ENCODE results near the gene IL9R. TPM values are rescaled to one million over a fixed set of nuclear protein-coding genes. Genes with fewer than 3 reads are reported as not detected.
"Not testable (repeated sequence)": the region's sequence is repeated elsewhere in the genome, so short reads cannot be mapped to it uniquely, and the experiment has no call there.

IL9R gene
- total RNA-seq, 2 experiments from 2014 or later: 30.5 to 31.4 TPM

DNA sequence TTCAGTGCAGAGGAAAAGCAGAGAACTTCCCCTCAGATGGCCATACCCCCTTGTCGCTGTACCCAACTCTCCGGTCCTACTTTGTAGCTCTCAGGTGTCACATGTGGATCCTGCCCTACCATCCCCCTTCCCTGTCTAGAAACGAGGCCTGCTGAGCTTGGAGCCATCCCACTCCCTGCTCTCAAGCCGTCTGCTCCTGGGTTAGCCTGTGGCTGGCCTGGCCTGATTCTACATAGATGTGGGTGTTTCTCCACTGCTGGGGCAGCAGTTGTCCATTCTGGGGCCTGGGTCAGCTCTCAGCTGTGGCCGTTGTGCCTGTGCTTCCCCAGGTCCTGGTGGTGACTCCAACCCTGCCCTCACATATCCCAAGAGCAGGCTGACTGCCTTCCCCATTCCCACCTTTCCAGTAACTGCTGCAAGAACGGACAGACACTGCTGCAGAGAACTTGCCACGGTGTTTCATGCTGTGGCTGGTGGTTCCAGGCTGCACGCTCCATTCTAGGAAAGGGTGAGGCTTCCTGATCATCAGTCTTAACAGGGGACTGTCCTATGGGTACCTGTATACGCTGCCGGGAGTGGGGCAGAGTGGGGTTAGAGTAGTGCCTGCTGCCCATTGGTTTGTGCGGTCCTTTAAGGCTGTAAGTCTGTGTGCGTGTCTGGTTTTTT is 3.6 kb downstream of the IL9R start:
- Mint-ChIP-seq H3K27me3 (no peaks in the 10 kb centered on the region), H3K4me1 (peaks cover 54% of the 10 kb centered on the region), H3K27ac (peak overlapping the region; percentile 85), H3K4me3 (peak overlapping the region; percentile 72), H3K9me3 (no peaks in the 10 kb centered on the region), H3K36me3 (peaks cover 7% of the 10 kb centered on the region)
- ATAC-seq (ENCODE audit: low read depth) (no peak), DNase-seq (no peak)
- POLR2A ChIA-PET: no interaction called here

GRCh38 chrX:156001667-156002021 is 4.1 kb downstream of the IL9R start:
- peak overlapping the region; percentile 85 for H3K27ac Mint-ChIP-seq
- H3K9me3 Mint-ChIP-seq: no peaks in the 10 kb centered on the region
- DNase-seq: no peak
- H3K4me1 Mint-ChIP-seq: peaks cover 51% of the 10 kb centered on the region
- H3K27me3 Mint-ChIP-seq: no peaks in the 10 kb centered on the region
- peak overlapping the region; percentile 72 for H3K4me3 Mint-ChIP-seq
- POLR2A ChIA-PET: no interaction called here
- H3K36me3 Mint-ChIP-seq: peaks cover 7% of the 10 kb centered on the region
- ATAC-seq (ENCODE audit: low read depth): peak; percentile 8

GRCh38 chrX:156002507-156002906 is 5.0 kb downstream of the IL9R start:
- ATAC-seq (ENCODE audit: low read depth): no peak
- peaks cover 45% of the 10 kb centered on the region for H3K4me1 Mint-ChIP-seq

DNA sequence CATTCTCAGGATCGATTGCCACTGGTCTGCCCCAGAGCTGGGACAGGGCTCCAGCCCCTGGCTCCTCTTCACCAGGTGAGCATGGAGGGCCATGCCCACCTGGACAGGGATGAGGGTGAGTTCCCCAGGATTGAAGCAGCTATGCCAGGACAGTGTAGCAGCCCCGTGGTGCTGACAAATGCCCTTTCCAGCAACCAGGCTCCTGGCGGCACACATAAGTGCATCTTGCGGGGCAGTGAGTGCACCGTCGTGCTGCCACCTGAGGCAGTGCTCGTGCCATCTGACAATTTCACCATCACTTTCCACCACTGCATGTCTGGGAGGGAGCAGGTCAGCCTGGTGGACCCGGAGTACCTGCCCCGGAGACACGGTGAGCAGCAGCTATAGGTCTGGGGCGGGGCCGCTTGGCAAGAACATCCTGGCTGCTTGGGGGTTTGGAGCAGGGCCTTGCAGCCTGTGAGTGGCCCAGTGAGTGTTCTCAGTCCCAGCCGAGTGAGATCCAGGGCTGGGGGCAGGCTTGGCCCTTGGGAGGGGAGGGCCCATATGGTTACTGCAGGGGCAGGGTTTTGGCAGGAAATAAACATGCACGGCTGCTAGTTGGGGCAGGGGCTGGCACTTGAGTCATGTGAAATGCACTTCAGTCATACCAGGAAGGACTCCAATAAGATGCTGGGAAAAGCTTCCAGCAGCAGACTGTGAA is 6.1 kb downstream of the IL9R start:
- H3K4me3 Mint-ChIP-seq: no peak overlapping the region
- POLR2A ChIA-PET: no interaction called here
- H3K27ac Mint-ChIP-seq: peak overlapping the region; percentile 13
- H3K27me3 Mint-ChIP-seq: no peaks in the 10 kb centered on the region
- no peak for ATAC-seq (ENCODE audit: low read depth)
- peaks cover 39% of the 10 kb centered on the region for H3K4me1 Mint-ChIP-seq
- H3K9me3 Mint-ChIP-seq: no peaks in the 10 kb centered on the region
- peaks cover 7% of the 10 kb centered on the region for H3K36me3 Mint-ChIP-seq
- no peak for DNase-seq

More at GRCh38 chrX:156002507-156002906, 5.0 kb downstream of the IL9R start:
- H3K27ac Mint-ChIP-seq: no peak overlapping the region
- peak overlapping the region; percentile 39 for H3K4me3 Mint-ChIP-seq
- no peaks in the 10 kb centered on the region for H3K9me3 Mint-ChIP-seq
- no peaks in the 10 kb centered on the region for H3K27me3 Mint-ChIP-seq
- H3K36me3 Mint-ChIP-seq: peaks cover 7% of the 10 kb centered on the region
- POLR2A ChIA-PET: no interaction called here
- no peak for DNase-seq

DNA sequence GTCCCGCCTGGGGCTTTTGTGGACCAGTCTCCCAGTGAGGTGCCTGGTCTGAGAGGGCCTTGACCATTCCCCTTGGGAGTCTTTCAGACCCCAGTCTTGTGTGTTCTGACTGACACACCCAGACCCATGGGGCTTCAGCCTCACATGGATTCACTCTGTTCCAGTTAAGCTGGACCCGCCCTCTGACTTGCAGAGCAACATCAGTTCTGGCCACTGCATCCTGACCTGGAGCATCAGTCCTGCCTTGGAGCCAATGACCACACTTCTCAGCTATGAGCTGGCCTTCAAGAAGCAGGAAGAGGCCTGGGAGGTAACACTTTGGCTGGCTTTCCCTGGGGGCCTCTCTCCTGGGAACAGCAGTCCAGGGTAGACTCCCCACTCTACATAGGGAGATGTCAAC is 6.8 kb downstream of the IL9R start:
- Mint-ChIP-seq H3K36me3 (peaks cover 7% of the 10 kb centered on the region), H3K27ac (no peak overlapping the region), H3K27me3 (no peaks in the 10 kb centered on the region), H3K4me1 (peaks cover 35% of the 10 kb centered on the region), H3K9me3 (no peaks in the 10 kb centered on the region), H3K4me3 (no peak overlapping the region)
- ATAC-seq (ENCODE audit: low read depth) (no peak), DNase-seq (no peak)
- POLR2A ChIA-PET: no interaction called here

- Mint-ChIP-seq H3K27ac (peak overlapping the region; percentile 60), H3K27me3 (no peaks in the 10 kb centered on the region), H3K9me3 (no peaks in the 10 kb centered on the region), H3K4me3 (no peak overlapping the region), H3K4me1 (peaks cover 33% of the 10 kb centered on the region), H3K36me3 (peaks cover 7% of the 10 kb centered on the region)
- no peak for ATAC-seq (ENCODE audit: low read depth)
- DNase-seq: no peak
- POLR2A ChIA-PET: no interaction called here
Observed at GRCh38 chrX:156004740-156005139, 7.2 kb downstream of the IL9R start.

DNA sequence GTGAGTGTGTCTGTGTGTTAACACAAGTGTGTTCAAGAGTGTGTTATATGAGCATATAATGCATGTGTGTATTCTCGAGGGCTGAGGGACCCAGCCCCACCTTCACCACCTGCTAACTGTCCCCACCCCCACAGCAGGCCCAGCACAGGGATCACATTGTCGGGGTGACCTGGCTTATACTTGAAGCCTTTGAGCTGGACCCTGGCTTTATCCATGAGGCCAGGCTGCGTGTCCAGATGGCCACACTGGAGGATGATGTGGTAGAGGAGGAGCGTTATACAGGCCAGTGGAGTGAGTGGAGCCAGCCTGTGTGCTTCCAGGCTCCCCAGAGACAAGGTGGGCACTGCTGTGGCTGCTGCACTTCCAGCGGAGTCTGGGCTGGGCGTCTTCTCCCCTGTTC is 7.6 kb downstream of the IL9R start:
- H3K27me3 Mint-ChIP-seq: no peaks in the 10 kb centered on the region
- POLR2A ChIA-PET: no interaction called here
- H3K4me1 Mint-ChIP-seq: peaks cover 32% of the 10 kb centered on the region
- no peak overlapping the region for H3K27ac Mint-ChIP-seq
- ATAC-seq (ENCODE audit: low read depth) (no peak), DNase-seq (no peak)
- no peaks in the 10 kb centered on the region for H3K9me3 Mint-ChIP-seq
- H3K4me3 Mint-ChIP-seq: no peak overlapping the region
- peaks cover 7% of the 10 kb centered on the region for H3K36me3 Mint-ChIP-seq

GRCh38 chrX:156006468-156006867 is 9.0 kb downstream of the IL9R start:
- H3K4me1 Mint-ChIP-seq: peaks cover 24% of the 10 kb centered on the region
- DNase-seq; ATAC-seq (ENCODE audit: low read depth); H3K9me3 Mint-ChIP-seq; H3K27me3 Mint-ChIP-seq; H3K36me3 Mint-ChIP-seq; H3K4me3 Mint-ChIP-seq; POLR2A ChIA-PET; H3K27ac Mint-ChIP-seq: not testable (repeated sequence)

GRCh38 chrX:156008379-156008778 is 10.9 kb downstream of the IL9R start:
- DNase-seq; H3K36me3 Mint-ChIP-seq; ATAC-seq (ENCODE audit: low read depth); H3K27me3 Mint-ChIP-seq; H3K4me3 Mint-ChIP-seq; H3K27ac Mint-ChIP-seq; H3K9me3 Mint-ChIP-seq; POLR2A ChIA-PET: not testable (repeated sequence)
- H3K4me1 Mint-ChIP-seq: peaks cover 11% of the 10 kb centered on the region

GRCh38 chrX:156008915-156009314 is 11.4 kb downstream of the IL9R start:
- DNase-seq (no peak), ATAC-seq (ENCODE audit: low read depth) (no peak)
- Mint-ChIP-seq H3K9me3 (no peaks in the 10 kb centered on the region), H3K27me3 (no peaks in the 10 kb centered on the region), H3K4me3 (no peak overlapping the region), H3K36me3 (peaks cover 7% of the 10 kb centered on the region), H3K4me1 (peaks cover 7% of the 10 kb centered on the region), H3K27ac (no peak overlapping the region)
- POLR2A ChIA-PET: no interaction called here

GRCh38 chrX:156009691-156010090 is 12.2 kb downstream of the IL9R start:
- H3K4me1 Mint-ChIP-seq; DNase-seq; H3K27ac Mint-ChIP-seq; H3K4me3 Mint-ChIP-seq; POLR2A ChIA-PET; H3K27me3 Mint-ChIP-seq; H3K36me3 Mint-ChIP-seq; ATAC-seq (ENCODE audit: low read depth); H3K9me3 Mint-ChIP-seq: not testable (repeated sequence)

GRCh38 chrX:156013286-156013953 is 15.9 kb downstream of the IL9R start:
- H3K4me1 Mint-ChIP-seq, H3K4me3 Mint-ChIP-seq, H3K27ac Mint-ChIP-seq, H3K9me3 Mint-ChIP-seq, POLR2A ChIA-PET, H3K27me3 Mint-ChIP-seq, DNase-seq, H3K36me3 Mint-ChIP-seq: not testable (repeated sequence)
- peak; percentile 89 for ATAC-seq (ENCODE audit: low read depth)

GRCh38 chrX:156019846-156020245 is 22.4 kb downstream of the IL9R start:
- H3K27me3 Mint-ChIP-seq; DNase-seq; H3K4me1 Mint-ChIP-seq; H3K27ac Mint-ChIP-seq; H3K36me3 Mint-ChIP-seq; H3K9me3 Mint-ChIP-seq; H3K4me3 Mint-ChIP-seq; ATAC-seq (ENCODE audit: low read depth); POLR2A ChIA-PET: not testable (repeated sequence)

GRCh38 chrX:156023002-156023401 is 25.5 kb downstream of the IL9R start:
- ATAC-seq (ENCODE audit: low read depth); POLR2A ChIA-PET: not testable (repeated sequence)

More at GRCh38 chrX:156023002-156023401, 25.5 kb downstream of the IL9R start:
- H3K36me3 Mint-ChIP-seq, H3K4me1 Mint-ChIP-seq, DNase-seq, H3K27me3 Mint-ChIP-seq, H3K27ac Mint-ChIP-seq, H3K4me3 Mint-ChIP-seq, H3K9me3 Mint-ChIP-seq: not testable (repeated sequence)

Measured in activated naive CD8-positive, alpha-beta T cell treated with anti-CD3 and anti-CD28 coated beads, Interleukin-2, amount 10 ng/mL, durations not matched to agents 7 days and 5 days (primary cell).